GM10248 (cell line): ENCODE measurements around the gene ASAP2.
"Not testable (repeated sequence)": the region's sequence is repeated elsewhere in the genome, so short reads cannot be mapped to it uniquely, and the experiment has no call there.

Source experiments
- CTCF ChIA-PET: fragments of 300-600 bp; sonication (Branson Sonifier 250); formaldehyde crosslinking; extraction: SDS; loops from one replicate; lab custom pipeline; 2021; ENCODE audit warnings: antibody characterized with exemption; lab: Yijun Ruan, JAX
- POLR2A ChIA-PET: fragments of 350-650 bp; sonication (Branson Sonifier 250); formaldehyde crosslinking; extraction: SDS; loops from one replicate; lab custom pipeline; 2020; ENCODE audit warnings: antibody characterized with exemption; lab: Yijun Ruan, JAX
- DNase-seq: peaks from one replicate; pipeline ENCODE4 v3.0.0; 2012; ENCODE audit errors: extremely low spot score
- TF ChIP-seq, protein P1 (sequence below): IDR thresholded peaks from 2 replicates; pipeline ENCODE4 v1.5.1; 2012; ENCODE audit warnings: mild to moderate bottlenecking, low read depth; ENCODE audit errors: extremely low read depth, missing control alignments, control extremely low read depth

Gene ASAP2

DNA sequence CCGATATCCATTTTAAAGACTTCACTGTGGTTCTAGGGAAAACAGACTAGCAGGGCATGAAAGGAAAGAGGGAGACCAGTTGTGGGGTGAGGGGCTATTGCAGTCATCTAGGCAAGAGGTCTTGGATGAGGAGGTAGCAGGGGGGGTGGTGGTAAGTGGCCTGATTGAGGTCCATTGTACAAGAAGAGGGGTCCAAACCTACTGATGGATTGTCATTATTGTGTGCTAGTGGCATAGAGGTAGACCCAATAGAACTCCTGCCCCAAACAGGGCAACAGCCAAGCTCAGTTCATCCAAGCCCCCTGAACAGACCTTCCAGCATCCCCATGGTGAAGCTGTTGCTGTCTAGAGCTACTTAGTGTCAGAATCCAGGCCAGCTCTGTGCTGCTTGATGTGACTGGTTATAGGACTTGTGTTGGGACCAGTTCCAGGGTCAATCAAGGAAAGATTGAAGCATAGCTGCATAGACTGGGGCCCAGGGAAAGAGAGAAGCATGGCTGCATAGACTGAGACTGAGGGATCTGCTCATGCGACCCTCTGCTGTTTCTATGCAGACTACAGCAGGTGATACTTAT, 7.0 kb downstream of the ASAP2 start:
- TF ChIP-seq, protein P1, sequence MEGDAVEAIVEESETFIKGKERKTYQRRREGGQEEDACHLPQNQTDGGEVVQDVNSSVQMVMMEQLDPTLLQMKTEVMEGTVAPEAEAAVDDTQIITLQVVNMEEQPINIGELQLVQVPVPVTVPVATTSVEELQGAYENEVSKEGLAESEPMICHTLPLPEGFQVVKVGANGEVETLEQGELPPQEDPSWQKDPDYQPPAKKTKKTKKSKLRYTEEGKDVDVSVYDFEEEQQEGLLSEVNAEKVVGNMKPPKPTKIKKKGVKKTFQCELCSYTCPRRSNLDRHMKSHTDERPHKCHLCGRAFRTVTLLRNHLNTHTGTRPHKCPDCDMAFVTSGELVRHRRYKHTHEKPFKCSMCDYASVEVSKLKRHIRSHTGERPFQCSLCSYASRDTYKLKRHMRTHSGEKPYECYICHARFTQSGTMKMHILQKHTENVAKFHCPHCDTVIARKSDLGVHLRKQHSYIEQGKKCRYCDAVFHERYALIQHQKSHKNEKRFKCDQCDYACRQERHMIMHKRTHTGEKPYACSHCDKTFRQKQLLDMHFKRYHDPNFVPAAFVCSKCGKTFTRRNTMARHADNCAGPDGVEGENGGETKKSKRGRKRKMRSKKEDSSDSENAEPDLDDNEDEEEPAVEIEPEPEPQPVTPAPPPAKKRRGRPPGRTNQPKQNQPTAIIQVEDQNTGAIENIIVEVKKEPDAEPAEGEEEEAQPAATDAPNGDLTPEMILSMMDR, result no peak
- ChIA-PET POLR2A (no interaction called here), CTCF (no interaction called here)
- DNase-seq, result no peak

DNA sequence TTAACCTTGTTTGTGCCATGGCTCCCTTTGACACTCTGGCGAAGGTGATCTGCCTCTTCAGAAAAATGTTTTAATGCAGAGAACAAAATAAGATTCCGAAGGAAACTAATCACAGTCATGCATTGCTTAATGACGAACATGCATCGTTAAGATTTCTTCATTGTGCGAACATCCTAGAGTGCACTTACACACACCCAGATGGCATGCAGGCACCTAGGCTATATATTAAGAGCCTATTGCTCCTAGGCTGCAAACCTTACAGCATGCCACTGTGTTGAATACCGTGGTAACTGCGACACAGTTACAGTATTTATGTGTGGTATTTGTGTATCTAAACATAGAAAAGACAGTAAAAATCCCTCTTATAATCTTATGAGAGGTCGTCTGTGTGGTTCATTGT, 8.3 kb downstream of the ASAP2 start:
- ChIA-PET POLR2A (no interaction called here), CTCF (no interaction called here)
- TF ChIP-seq, protein P1, result no peak
- DNase-seq, result no peak

DNA sequence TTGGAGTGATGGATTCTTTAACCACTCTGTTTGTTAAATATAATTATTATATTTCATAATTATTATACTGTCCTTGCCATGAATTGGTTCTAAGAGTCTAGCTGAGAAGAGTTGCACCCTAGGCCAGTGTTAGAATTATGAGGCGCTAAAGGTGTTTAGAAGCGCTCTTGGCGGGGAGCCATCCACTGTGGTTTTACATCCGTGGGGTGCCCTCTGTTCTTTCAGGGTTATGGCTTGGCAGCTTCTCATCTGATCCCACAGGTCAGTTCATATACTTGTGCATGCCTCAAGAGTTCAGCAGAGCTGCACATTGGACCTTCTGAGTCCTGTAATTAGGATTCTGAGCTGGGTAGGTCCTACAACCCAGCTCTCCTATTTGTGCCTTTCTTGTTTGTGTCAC, 9.1 kb downstream of the ASAP2 start:
- DNase-seq, result no peak
- ChIA-PET POLR2A (no interaction called here), CTCF (no interaction called here)
- TF ChIP-seq, protein P1, result no peak

DNA sequence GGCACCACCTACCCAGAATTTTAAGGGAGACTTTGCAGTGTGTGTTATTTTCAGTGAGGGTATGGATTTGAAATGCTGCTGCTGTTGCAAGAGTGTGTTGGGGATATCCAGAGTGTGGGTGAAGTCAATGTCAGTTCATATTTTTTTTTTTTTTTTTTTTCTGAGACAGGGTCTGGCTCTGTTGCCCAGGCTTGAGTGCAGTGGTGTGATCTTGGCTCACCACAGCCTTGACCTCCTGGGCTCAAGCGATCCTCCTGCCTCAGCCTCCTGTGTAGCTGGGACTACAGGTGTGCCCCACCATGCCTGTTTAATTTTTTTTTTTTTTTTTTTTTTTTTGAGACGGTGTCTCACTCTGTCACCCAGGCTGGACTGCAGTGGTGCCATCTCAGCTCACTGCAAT, 9.5 kb downstream of the ASAP2 start:
- DNase-seq, POLR2A ChIA-PET, CTCF ChIA-PET: not testable (repeated sequence)

DNA sequence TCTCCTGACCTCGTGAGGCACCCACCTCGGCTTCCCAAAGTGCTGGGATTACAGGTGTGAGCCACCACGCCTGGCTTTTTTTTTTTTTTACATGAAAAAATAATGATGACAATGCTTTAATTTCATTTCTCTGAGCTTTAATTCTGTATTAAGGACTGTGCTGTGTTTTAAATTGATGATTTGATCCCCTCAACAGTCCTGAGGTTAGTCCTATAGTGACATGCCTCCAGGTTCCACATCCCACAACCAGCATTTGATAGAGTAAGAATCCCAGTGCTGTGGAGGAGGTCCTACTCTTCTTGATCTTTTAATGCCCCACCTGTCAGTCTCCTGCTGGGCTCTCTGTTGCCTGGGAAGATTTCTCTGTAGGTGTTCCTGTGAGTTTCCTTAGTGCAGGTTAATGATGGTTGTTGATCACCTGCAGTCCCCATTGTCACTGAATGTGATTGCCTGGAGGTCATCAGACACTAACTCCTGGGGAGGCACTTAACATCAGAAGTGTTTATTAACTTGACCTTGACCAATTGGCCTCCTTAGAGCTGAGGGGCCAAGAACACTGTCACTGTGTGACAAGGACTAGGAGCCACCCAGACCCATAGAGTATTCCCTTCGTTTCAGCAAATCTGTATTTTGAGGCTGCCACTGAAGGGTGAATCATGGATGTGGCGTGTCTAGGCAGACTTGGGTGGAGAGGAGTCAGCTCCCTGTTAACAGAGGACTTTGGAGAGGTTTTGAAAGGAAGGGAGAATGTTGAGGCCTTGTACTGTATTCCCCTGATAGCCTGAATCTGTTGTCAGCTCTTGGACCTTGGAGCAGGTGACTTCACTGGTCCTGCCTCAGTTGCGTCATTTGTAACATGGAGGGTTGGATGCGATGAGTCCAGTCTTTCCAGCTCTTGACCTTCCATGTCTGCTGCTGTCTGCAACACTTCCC, 11.5 kb downstream of the ASAP2 start:
- no peak for DNase-seq
- CTCF ChIA-PET, result interaction anchor here (1.7 kb wide), 1 partner anchor 11 kb away, joined by 5 read pairs; no protein-coding TSS in a partner anchor
- TF ChIP-seq, protein P1, result no peak
- POLR2A ChIA-PET, result no interaction called here

DNA sequence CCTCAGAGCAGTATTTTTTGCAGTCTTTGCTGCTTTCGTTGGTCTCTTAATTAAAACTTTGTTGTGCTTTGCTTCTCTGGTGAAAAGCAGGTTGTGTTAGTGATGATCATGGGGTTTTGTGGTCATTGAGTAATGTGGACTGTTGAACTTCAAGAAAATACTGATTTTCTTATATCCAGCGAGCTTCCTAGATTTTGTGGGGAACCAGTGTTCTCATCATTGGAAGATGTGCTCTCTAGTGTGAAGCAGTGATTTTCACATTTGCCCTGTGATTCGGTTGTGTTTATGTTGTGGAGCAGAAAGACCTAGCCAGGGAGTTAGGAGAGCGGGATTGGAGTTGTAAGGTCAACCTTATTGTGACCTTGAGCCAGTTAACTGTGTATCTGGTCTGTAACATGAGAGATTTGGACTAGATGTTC, 12.4 kb downstream of the ASAP2 start:
- TF ChIP-seq, protein P1, result no peak
- CTCF ChIA-PET, result interaction anchor here (1.7 kb wide), 1 partner anchor 10 kb away, joined by 5 read pairs; no protein-coding TSS in a partner anchor
- no peak for DNase-seq
- POLR2A ChIA-PET, result no interaction called here

DNA sequence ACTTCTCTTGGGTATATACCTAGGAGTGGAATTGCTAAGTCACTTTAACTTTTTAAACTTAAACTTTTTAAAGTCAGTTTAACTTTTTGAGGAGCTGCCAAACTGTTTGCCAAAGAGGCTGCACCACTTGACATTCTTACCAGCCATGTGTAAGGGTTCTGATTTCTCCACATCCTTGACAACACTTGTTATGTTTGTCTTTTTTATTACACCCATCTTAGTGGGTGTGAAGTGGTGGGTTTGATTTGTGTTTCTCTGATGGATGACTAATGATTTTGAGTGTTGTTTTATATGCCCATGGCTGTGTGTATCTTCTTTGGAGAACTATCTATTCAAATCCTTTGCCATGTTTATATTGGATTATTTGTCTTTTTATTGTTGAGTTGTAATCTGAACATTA, 13.6 kb downstream of the ASAP2 start:
- no peak for DNase-seq
- CTCF ChIA-PET, result no interaction called here
- POLR2A ChIA-PET, result no interaction called here
- TF ChIP-seq, protein P1, result no peak
